Hepatocyte (in vitro differentiated cells): ENCODE data around the gene HINFP.

Source experiments
- CTCF ChIP-seq: fragments of 200-600 bp; sonication (generic); IDR thresholded peaks from 2 replicates; pipeline ENCODE4 v1.5.1; 2016; ENCODE audit warnings: antibody characterized with exemption, mild to moderate bottlenecking; ENCODE audit not compliant: poor library complexity
- EZH2 ChIP-seq: fragments of 200-600 bp; sonication (generic); IDR thresholded peaks from 2 replicates; pipeline ENCODE4 v1.6.1; 2016; ENCODE audit warnings: antibody characterized with exemption, mild to moderate bottlenecking, borderline replicate concordance
- EZH2phosphoT487 ChIP-seq: fragments of 200-600 bp; sonication (generic); IDR thresholded peaks from one replicate; pipeline ENCODE4 v1.6.1; 2018; ENCODE audit warnings: antibody characterized with exemption, mild to moderate bottlenecking, low read depth, moderate library complexity; ENCODE audit not compliant: unreplicated experiment, severe bottlenecking

DNA sequence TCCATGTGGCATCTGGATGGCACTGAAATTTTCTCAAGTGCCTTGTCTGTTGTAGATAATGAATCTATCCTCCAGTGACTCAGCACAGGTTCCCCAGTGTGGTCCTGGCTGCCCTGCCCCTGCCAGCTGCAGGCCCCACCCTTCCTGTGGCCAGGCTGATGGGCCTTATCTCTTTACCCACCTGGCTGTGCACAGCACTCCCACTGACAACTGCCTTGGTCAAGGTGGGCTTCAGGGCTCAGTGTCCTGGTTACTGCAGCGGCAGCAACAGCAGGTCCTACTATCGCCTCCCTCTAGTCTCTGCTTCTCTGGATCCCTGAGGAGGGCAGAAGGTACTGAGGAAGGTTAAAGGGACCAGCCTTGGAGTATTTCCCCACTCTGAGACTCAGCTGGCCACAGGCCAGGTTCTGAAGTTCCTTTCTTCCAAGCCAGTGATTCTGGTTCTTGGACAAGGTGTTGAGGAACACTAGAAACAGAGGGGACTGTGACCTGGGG, 33.6 kb upstream of the HINFP start:
- TF ChIP-seq CTCF (no peak), EZH2phosphoT487 (no peak), EZH2 (no peak)
